AG08396 (cell line): ENCODE measurements around the gene PGAP3.

Source experiments
- DNase-seq: peaks from one replicate; pipeline ENCODE4 v3.0.0; 2012; ENCODE audit warnings: low spot score, mixed read lengths

PGAP3 gene

GRCh38 chr17:39639043-39639442 lies 48.8 kb downstream of the PGAP3 start:
- no peak for DNase-seq

GRCh38 chr17:39638317-39638716 lies 49.5 kb downstream of the PGAP3 start:
- DNase-seq, result no peak

GRCh38 chr17:39636927-39637736 lies 50.7 kb downstream of the PGAP3 start, which contains the start of gene STARD3:
Gene STARD3 (plus strand): TSS chr17:39637144. CDS start chr17:39653532, 16,388 bp downstream.
- DNase-seq, result peak; percentile 96

GRCh38 chr17:39636587-39636926 lies 51.3 kb downstream of the PGAP3 start:
- DNase-seq, result no peak

- DNase-seq, result no peak
Measured at GRCh38 chr17:39635614-39636176, 52.2 kb downstream of the PGAP3 start.

GRCh38 chr17:39634384-39634871 lies 53.4 kb downstream of the PGAP3 start:
- DNase-seq, result peak; percentile 74

GRCh38 chr17:39633570-39634183 lies 54.2 kb downstream of the PGAP3 start:
- DNase-seq, result no peak

GRCh38 chr17:39632153-39632941 lies 55.5 kb downstream of the PGAP3 start:
- no peak for DNase-seq

- DNase-seq, result no peak
Measured at GRCh38 chr17:39631403-39631802, 56.5 kb downstream of the PGAP3 start.

GRCh38 chr17:39629898-39630297 lies 58.0 kb downstream of the PGAP3 start:
- DNase-seq, result no peak

GRCh38 chr17:39629494-39629880 lies 58.4 kb downstream of the PGAP3 start:
- DNase-seq, result no peak

GRCh38 chr17:39628655-39629493 lies 59.0 kb downstream of the PGAP3 start:
- no peak for DNase-seq

- no peak for DNase-seq
Measured at GRCh38 chr17:39627712-39628516, 59.9 kb downstream of the PGAP3 start.

- DNase-seq, result no peak
Measured at GRCh38 chr17:39627047-39627711, 60.7 kb downstream of the PGAP3 start.

GRCh38 chr17:39626171-39627046 lies 61.4 kb downstream of the PGAP3 start, which contains the start of gene PPP1R1B:
Gene PPP1R1B (plus strand): TSS chr17:39626952. CDS start chr17:39627393, 441 bp downstream.
- DNase-seq, result no peak

- DNase-seq, result no peak
Measured at GRCh38 chr17:39625198-39625785, 62.6 kb downstream of the PGAP3 start.

- DNase-seq, result no peak
Measured at GRCh38 chr17:39624313-39624712, 63.5 kb downstream of the PGAP3 start.

GRCh38 chr17:39623356-39623950 lies 64.4 kb downstream of the PGAP3 start:
- DNase-seq, result peak; percentile 86
